HG02623 (cell line): ENCODE data around the gene ADGRB2.

Experiments
- ATAC-seq: cut with Tn5 transposase; IDR thresholded peaks from one replicate; pipeline ENCODE4 v1.9.1; 2021; ENCODE audit warnings: moderate library complexity; ENCODE audit not compliant: unreplicated experiment

The ADGRB2 gene

DNA sequence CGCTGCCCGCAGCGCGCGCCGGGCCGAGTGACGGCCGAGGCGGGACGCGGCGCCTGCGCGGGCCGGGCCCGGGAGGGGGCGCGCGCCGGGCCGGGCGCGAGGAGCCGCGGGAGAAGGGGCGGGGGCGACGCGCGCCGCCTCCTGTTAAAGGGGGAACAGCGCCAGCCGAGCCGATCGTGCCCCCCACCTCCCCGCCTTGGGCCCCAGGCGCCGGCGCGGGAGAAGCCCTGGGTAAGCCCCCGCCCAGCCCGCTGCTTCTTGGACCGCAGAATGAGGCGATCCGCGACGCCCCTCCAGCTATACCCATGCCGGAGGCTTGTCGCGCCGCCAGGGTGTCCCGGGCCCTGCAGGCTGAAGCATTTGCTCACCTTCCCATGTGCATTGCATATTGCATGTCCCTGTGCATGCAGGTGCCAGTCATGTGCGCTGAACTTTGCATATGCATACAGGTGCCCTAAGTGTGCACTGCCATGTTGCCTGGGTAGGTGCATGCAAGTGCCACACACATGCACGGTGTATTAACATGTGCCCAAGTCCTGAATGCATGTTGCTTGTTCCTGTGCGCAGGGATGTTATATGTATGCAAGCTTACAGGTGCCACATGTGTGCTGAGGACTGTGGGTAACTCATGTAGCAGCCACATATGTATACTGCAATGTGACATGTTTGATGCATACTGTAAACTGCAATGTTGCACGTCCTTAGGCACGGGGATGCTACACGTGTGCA lies at the start of gene ADGRB2:
TSS of gene ADGRB2 (minus strand) at position 29 of the 729 bp plus-strand sequence. CDS start 7,119 bp downstream, outside the sequence.
- no peak for ATAC-seq

GRCh38 chr1:31812158-31812829 lies 48.2 kb upstream of the ADGRB2 start:
- no peak for ATAC-seq

DNA sequence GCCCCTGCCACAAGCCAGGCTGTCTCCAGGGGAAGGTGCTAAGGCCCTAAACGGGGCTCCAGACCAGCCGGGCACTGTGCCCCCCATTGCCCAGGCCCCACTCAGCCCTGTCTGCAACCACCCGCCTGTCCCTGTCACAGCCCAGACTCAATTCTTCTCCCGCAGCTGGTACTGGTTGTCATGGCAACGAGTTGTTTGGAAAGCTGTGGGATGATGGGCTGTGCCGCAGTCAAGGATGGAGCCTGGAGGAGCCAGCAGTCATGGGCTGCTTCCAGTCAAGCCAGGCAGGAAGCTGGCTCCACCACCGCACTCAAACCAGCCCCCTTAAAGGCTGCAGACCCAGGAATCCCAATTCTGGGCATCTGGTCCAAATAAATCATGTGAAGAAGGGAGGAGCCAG lies 47.5 kb upstream of the ADGRB2 start:
- ATAC-seq, result no peak

DNA sequence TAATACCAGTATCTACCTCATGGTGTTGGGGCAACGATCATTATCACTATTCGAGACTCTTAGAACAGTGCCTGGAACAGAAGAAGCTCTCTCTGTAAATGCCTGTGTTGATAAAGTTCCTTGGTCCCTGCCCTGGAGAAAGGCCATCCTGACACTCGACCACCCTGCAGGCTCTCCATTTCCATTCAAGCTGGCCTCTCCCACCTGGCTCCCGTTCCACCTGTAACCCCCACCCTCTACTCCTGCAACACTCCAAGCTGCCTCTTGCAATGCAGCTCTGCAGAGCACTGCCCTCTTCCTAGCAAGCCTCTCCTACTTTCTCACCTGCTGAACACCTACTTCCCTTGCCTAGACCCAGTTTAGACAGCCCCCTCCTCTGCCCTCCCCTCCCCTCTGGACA lies 45.6 kb upstream of the ADGRB2 start:
- no peak for ATAC-seq

GRCh38 chr1:31807273-31808048 lies 43.3 kb upstream of the ADGRB2 start:
- no peak for ATAC-seq

DNA sequence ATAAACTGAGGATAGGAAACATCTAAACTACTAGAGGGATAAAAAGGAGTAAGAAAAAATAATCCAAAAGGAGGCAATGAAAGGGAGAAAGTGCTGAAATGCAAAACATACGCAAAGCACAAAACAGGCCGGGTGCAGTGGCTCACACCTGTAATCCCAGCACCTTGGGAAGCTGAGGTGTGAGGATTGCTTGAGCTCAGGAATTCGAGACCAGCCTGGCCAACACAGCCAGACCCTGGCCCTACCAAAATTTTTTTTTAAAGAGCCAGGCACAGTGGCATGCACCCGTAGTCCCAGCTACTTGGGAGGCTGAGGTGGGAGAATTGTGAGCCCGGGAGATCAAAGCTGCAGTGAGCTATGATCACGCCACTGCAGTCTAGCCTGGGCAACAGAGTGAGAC lies 41.2 kb upstream of the ADGRB2 start:
- ATAC-seq, result no peak

GRCh38 chr1:31804098-31804497 lies 40.0 kb upstream of the ADGRB2 start:
- ATAC-seq, result no peak

- ATAC-seq, result no peak
Observed at GRCh38 chr1:31803610-31804009, 39.5 kb upstream of the ADGRB2 start.

DNA sequence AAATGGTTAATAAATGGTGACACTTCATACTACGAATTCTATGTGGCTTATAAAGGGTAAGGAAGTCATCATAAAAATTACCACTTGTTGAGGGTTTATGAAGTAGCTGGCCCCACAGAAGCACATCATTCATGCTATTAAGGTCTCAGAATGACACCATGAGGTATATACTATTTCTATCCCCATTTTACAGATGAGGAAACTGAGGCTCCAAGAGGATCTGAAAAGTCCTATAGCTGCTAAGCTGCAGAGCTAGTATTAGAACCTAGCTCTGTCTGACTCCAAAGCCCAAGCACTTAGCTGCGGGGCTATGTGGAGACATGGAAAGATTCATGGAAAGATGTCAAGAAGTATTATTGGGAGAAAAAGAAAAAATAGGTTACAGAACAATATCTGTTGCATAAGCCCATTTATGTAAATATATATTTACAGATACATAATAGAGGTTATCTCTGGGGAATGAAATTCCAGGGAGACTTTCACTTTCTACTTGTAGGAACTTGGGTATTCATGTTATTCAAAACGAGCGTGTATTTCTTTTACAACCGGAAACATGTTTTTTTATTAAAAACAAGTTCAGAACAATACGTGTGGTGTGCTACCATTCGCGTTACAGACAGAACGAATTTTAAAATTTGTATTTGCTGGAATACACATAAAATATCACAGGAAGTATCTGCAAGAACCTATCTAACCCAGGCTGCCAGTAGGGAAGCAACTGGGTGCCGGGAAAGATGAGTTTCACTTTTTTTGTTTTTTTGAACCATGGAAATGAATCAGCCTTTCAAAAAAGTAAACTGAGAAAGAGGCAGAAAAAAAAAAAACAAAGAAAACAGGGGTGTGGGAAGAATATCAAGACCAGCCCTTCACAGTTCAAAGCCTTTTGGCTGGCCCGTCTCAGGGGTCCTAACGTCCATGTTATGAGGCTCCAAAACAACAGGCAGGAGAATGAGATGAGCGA lies 38.3 kb upstream of the ADGRB2 start:
- ATAC-seq, result no peak

DNA sequence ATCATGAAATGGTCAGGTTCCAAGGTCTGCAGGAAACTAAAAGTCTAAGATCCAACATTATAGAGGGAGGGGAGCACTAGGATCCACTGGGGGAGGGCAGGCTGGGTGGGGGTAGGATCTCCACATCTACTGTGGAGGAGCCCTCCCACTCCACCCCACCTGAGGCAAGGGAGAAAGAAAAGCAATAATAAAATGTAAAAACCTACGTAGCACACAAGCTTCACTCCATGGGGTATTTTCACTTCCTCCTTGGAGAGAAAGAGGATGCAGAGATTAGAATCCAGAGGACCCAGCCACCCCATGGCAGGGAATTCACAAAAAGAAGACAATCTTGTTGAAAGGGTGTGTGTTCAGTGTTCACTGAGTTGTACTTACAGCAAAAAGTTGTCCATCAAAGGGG lies 37.3 kb upstream of the ADGRB2 start:
- no peak for ATAC-seq

DNA sequence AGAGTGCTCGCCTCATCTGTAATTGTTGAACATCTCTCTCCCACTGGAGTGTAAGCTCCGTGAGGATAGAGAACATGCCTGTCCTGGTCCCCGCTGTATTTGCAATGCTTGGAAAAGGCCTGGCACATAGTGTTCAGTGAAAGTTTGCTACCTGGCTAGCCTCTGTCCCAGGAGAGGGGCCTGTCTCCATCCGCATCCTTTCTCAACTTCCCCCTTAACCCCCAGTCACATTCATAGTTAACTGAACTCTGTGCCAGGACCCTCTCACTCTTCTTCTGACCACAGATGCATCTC lies 36.5 kb upstream of the ADGRB2 start:
- ATAC-seq, result no peak

DNA sequence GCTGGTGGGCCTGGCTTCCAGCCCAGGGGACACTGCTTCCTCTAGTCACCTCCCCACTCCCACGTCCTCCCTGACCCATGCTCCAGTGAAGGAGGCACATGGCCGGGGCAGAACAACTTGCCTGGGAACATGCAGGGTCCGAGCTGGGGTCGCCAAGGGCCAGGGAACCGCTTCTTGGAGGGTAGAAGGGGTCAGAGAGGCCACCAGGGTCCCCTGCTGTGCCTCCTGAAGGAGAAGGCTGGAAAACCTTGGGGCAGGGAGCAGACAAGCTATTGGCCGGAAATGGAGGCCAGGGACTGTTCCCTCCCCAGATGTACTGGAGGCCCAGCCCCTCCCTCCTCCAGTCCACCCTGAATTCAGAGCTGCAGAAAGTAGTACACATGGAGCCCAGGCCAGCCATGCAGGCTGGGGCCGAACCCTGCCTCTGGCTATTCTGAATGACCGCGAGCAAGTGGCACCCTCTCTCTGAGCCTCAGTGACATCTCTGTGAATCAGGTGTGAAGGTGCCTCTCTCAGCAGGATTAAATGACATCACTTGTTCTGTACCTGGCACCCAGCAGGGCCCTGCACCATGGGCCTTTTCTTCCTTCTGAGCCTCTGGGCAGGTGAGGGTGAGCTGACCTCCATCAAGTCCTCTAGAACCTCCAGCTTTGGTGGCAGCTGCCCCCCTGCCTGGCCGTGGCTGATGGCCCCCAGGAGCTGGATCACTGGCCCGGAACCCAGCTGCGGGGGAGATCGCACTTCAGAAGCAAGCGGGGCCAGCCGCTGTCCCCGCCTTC lies 35.9 kb upstream of the ADGRB2 start:
- ATAC-seq, result no peak

DNA sequence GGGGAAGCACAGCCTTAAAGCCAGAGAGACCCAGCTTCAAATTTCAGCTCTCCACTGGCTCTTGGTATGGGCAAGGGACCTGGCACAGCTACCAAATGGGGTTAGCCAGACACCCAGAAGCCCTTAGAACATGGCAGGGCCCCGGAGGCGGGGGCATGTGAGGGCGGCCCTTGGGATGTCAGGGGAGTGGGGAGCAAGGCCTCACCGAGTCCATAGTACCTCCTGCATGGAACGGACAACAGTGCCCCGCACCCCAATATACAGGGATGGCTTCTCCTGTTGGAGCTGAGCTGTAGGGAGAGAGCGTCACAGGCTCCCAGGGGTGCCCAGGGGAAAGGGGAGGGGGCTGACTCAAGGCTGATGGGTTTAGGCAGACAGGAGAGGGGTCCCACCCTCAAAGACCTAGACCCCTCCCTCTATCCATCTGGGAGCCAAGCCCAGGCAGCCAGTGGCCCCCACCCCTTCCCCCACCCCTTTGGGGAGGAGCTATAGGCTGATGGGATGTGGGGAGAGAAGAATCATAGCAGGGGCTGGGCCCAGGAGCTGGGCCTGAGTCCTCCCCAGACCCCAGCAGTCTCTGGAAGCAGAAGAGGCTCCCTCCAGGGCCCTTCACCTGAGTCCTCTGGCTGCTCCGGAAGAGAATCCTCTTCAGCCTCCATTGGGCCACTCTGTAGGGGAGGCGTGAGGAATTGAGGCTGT lies 35.2 kb upstream of the ADGRB2 start:
- ATAC-seq, result no peak

DNA sequence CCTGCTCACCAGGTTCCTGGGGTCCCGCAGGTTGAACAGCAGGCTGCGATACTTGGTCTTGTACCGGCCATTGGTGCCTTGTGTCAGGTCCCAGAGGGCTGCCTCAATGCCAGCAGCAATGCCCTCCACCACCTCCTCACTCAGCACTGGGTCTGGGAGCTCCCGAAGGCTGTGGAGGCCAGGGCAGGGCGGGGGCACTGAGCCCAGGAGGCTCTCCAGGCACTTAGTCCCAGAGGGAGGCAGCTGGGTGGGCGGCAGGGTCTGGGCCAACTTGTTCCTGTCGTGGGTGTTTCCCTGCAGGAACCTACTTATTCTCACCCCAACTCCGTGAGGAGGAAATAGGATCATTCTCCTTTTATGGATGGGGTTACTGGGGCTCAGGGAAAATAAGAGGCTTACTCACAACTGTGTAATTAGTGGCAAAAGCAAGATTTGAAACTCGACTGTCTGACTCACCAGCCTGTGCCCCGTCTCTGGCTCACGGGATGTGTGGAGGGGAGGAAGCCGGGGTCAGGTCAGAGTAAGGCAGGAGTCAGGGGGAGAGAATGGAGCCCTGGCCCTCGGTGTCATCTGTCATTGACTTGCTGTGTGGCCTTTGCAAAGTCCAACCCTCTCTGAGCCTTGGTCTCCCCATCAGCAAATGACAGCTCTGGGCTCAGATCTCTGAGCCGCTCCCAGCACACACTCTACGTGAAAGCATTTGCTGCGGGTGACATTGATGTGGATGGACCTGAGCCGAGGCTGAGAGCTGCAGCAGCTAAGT lies 34.5 kb upstream of the ADGRB2 start:
- no peak for ATAC-seq

- ATAC-seq, result no peak
Observed at GRCh38 chr1:31798086-31798432, 33.9 kb upstream of the ADGRB2 start.

GRCh38 chr1:31797216-31797615 lies 33.1 kb upstream of the ADGRB2 start:
- ATAC-seq, result no peak

DNA sequence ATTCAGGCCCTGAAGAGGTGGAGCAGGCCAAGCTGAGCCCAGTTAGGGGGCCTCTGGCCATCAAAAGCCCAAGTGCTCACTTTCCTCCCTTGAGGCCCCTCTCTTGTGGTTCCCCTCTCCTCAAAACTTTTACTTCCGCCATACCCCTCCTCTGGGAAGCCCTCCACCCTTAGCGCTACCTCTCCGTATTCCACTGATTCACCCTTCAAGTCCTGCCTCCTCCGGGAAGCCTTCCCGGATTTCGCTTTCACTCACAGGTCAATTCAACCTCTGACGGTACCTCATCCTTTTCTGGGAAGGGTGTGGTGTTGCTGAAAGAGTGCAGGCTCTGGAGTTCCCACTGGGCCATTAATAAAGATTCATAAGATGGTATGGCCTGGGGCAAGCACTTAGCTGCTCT lies 32.6 kb upstream of the ADGRB2 start:
- no peak for ATAC-seq

GRCh38 chr1:31795801-31796621 lies 31.9 kb upstream of the ADGRB2 start:
- ATAC-seq, result no peak
